ENCODE results near the gene EPG5.

Gene EPG5

DNA sequence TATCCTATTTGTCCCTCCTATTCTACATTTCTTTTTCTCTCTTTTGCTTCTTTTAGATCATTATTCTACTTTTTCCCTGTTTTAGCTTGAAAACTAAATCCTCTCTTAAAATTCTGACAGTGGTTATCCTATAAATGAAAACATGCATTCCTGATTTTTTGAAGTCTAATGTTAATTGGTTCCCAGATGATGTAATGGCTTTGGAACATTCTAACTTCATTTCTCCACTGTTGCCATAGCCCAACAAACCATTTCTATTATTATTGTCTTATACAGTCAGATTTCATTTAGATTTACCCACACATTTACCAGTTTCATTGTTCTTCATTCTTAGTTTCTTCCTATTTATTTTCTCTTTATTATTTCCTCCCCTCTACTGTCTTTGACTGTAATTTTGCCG, 105.2 kb downstream of the EPG5 start:
- H3K4me3 ChIP-seq (ENCODE audit: low read depth, low read length), result no peak overlapping the region
- TF ChIP-seq, protein P1, sequence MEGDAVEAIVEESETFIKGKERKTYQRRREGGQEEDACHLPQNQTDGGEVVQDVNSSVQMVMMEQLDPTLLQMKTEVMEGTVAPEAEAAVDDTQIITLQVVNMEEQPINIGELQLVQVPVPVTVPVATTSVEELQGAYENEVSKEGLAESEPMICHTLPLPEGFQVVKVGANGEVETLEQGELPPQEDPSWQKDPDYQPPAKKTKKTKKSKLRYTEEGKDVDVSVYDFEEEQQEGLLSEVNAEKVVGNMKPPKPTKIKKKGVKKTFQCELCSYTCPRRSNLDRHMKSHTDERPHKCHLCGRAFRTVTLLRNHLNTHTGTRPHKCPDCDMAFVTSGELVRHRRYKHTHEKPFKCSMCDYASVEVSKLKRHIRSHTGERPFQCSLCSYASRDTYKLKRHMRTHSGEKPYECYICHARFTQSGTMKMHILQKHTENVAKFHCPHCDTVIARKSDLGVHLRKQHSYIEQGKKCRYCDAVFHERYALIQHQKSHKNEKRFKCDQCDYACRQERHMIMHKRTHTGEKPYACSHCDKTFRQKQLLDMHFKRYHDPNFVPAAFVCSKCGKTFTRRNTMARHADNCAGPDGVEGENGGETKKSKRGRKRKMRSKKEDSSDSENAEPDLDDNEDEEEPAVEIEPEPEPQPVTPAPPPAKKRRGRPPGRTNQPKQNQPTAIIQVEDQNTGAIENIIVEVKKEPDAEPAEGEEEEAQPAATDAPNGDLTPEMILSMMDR (IDR thresholded peaks at IDR 0.05; ENCODE audit: control insufficient read depth, extremely low read depth, insufficient read depth), result no peak
- DNase-seq (ENCODE audit: low read depth), result no peak

DNA sequence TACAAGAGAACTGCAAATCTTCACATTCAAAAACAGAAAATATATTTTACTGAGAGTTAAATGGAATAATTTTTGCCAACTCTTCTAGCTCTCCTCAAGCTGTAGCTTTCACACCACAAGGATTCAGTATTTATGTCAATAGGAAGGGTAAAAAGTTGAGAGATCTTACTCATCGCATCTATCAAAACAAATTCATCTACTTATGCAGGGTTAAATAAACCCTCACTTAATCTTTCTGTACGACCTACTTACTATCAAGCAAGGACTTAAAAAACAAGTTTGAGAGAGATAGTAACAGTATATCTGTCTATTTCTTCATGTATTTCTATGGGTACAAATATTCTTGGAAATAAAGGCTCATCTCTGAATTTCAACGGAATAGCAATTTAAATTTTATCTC, 106.2 kb downstream of the EPG5 start:
- H3K4me3 ChIP-seq (ENCODE audit: low read depth, low read length), result no peak overlapping the region
- DNase-seq (ENCODE audit: low read depth), result no peak
- TF ChIP-seq, protein P1 (IDR thresholded peaks at IDR 0.05; ENCODE audit: control insufficient read depth, extremely low read depth, insufficient read depth), result no peak

DNA sequence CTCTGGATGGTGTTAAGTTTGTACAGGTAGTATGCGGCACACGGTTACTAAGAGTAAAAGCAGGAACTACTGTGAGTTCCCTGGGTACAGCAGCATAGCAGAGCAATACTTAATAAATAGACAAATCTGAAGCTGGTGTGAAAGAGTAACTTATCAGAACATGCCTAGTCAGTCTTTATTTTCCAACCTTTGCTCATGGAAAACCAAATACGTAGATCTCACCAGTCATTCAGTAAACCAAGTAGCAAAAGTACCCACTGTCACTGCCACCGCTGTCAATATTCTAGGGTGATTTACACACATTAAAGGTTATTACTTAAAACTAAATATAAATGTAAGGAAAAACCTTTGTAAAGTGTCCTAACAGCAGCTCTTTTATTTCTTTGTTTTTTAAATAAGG, 106.6 kb downstream of the EPG5 start:
- DNase-seq (ENCODE audit: low read depth), result no peak
- H3K4me3 ChIP-seq (ENCODE audit: low read depth, low read length), result no peak overlapping the region
- TF ChIP-seq, protein P1 (IDR thresholded peaks at IDR 0.05; ENCODE audit: control insufficient read depth, extremely low read depth, insufficient read depth), result no peak

DNA sequence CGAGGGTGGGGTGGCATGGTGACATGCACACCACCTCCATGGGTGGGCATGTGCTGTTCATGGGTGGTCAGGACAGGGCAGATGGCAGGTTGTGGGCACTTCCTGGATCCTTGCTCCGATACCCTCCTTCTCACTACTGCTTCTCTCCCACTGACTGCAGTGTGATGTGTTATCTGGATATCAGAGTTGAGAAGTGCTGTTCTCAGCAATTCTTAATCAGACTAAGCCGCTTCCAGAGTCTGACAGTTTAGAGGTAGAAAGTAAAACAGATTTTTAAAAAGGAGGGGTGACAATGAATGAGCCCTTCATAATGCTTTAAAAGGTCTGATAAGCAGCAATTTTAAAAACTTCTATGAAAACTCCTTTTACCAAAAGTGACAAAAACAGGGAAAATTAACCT, 107.8 kb downstream of the EPG5 start:
- DNase-seq (ENCODE audit: low read depth), result no peak
- TF ChIP-seq, protein P1 (IDR thresholded peaks at IDR 0.05; ENCODE audit: control insufficient read depth, extremely low read depth, insufficient read depth), result no peak
- H3K4me3 ChIP-seq (ENCODE audit: low read depth, low read length), result no peak overlapping the region

DNA sequence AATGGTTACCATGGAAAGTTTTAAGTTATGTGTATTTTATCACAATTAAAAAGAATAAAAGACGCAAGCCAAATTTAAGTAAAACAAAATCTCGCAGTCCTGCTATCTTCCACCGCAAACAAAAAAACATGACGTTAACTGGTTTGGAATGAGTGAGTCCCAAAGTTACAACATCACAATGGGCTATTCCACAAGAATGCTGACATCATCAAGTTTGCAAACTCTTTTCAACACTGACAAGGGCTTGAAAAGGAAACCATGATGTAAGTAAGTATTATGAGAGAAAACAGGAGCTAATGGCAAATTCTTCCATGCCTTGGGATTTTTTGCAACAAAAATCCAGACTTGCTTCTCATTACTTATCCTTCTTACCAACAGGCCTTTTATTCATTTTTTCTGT, 110.6 kb downstream of the EPG5 start:
- no peak overlapping the region for H3K4me3 ChIP-seq (ENCODE audit: low read depth, low read length)
- TF ChIP-seq, protein P1 (IDR thresholded peaks at IDR 0.05; ENCODE audit: control insufficient read depth, extremely low read depth, insufficient read depth), result no peak
- DNase-seq (ENCODE audit: low read depth), result no peak

DNA sequence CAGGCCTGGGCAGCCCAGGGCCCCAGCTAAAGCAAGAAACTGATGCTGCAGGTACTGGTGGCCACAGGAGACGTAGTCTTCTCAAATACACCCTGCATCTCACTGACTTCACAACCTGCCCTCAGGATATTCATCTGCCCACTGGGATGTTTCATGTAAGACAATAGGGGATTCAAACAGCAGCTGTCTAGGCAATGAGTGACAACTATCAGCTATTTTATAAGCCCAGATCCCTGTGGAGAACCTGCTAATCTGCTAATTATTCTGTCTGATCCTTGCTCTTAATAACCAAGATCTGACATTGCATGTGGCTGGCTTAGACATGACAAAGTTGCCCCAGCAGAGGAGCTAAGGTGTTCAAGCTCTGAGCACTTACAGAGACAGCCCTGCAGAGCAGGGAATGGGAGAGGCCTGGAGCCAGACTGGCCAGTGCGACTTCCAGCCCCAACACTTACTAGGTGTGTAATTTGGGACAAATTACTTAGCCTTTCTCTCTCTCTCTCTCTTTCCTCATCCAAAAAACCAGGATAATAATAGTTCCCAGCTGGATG, 113.0 kb downstream of the EPG5 start:
- no peak for DNase-seq (ENCODE audit: low read depth)
- no peak overlapping the region for H3K4me3 ChIP-seq (ENCODE audit: low read depth, low read length)
- TF ChIP-seq, protein P1 (IDR thresholded peaks at IDR 0.05; ENCODE audit: control insufficient read depth, extremely low read depth, insufficient read depth), result no peak

DNA sequence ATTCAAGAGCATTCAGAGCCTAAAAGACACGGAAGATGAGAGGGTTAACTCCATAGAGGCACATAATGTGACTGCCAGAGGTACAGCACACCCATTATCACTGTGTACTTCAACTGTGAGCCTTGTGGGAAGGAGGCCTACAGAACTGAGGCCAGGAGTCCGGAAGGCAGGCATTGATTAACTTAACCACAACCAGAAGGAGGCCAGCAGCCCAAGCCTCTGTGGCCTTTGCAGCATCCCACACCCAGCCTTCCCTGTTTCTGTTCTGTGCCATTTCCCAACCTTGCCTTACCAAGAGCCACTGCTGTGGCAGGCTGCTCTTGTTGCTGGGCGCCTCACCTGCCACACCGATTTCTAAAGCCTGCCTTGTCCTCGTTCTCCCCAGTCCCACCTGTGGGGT, 114.5 kb downstream of the EPG5 start:
- TF ChIP-seq, protein P1 (IDR thresholded peaks at IDR 0.05; ENCODE audit: control insufficient read depth, extremely low read depth, insufficient read depth), result no peak
- no peak for DNase-seq (ENCODE audit: low read depth)
- no peak overlapping the region for H3K4me3 ChIP-seq (ENCODE audit: low read depth, low read length)
